GM12892 (cell line): ENCODE data around the gene CLIP1.
"Not testable (repeated sequence)": the region's sequence is repeated elsewhere in the genome, so short reads cannot be mapped to it uniquely, and the experiment has no call there.

Experiments
- DNase-seq: peaks from one replicate; pipeline ENCODE4 v3.0.0; 2011; ENCODE audit not compliant: insufficient read length
- FAIRE-seq: peaks from 2 replicates; lab custom pipeline; 2011; peaks lifted over from hg19 to GRCh38; lab: Jason Lieb, UNC
- POLR2A ChIP-seq: IDR thresholded peaks from 2 replicates; pipeline ENCODE4 v1.6.1; 2011; ENCODE audit warnings: low read depth, low read length, control low read depth
- POLR2AphosphoS5 ChIP-seq: IDR thresholded peaks from 2 replicates; pipeline ENCODE4 v1.6.1; 2011; ENCODE audit warnings: low read depth, low read length, control low read depth
- TAF1 ChIP-seq: IDR thresholded peaks from 2 replicates; pipeline ENCODE4 v1.6.1; 2011; ENCODE audit warnings: low read depth, mild to moderate bottlenecking, control low read depth, low read length, borderline replicate concordance

The CLIP1 gene

GRCh38 chr12:122403831-122404230 lies 18.6 kb downstream of the CLIP1 start:
- no peak for TF ChIP-seq TAF1
- TF ChIP-seq POLR2AphosphoS5, result no peak
- TF ChIP-seq POLR2A, result no peak
- peak; percentile 87 for FAIRE-seq
- no peak for DNase-seq

GRCh38 chr12:122403115-122403770 lies 19.2 kb downstream of the CLIP1 start:
- FAIRE-seq, result no peak
- no peak for DNase-seq
- TF ChIP-seq POLR2A (no peak), POLR2AphosphoS5 (no peak)

- TF ChIP-seq POLR2AphosphoS5, result no peak
- TF ChIP-seq POLR2A, result no peak
- no peak for TF ChIP-seq TAF1
- no peak for FAIRE-seq
- DNase-seq, result no peak
These were observed 20.2 kb downstream of the CLIP1 start for GRCh38 chr12:122402264-122402663.

GRCh38 chr12:122399592-122400373 lies 22.7 kb downstream of the CLIP1 start:
- DNase-seq, result no peak
- TF ChIP-seq POLR2AphosphoS5, result no peak
- TF ChIP-seq TAF1, result no peak
- TF ChIP-seq POLR2A, result no peak
- FAIRE-seq, result peak; percentile 84

GRCh38 chr12:122399254-122399591 lies 23.2 kb downstream of the CLIP1 start:
- FAIRE-seq (no peak), DNase-seq (no peak)
- no peak for TF ChIP-seq POLR2A
- no peak for TF ChIP-seq TAF1
- TF ChIP-seq POLR2AphosphoS5, result no peak

GRCh38 chr12:122397981-122398380 lies 24.5 kb downstream of the CLIP1 start:
- DNase-seq, FAIRE-seq: not testable (repeated sequence)

GRCh38 chr12:122395319-122395718 lies 27.1 kb downstream of the CLIP1 start:
- TF ChIP-seq POLR2A (no peak), POLR2AphosphoS5 (no peak), TAF1 (no peak)
- DNase-seq, result no peak
- no peak for FAIRE-seq

- no peak for FAIRE-seq
- no peak for TF ChIP-seq TAF1
- TF ChIP-seq POLR2A, result no peak
- TF ChIP-seq POLR2AphosphoS5, result no peak
- DNase-seq, result no peak
These were observed 27.8 kb downstream of the CLIP1 start for GRCh38 chr12:122394626-122395194.

- FAIRE-seq (no peak), DNase-seq (no peak)
- TF ChIP-seq TAF1, result no peak
- no peak for TF ChIP-seq POLR2A
- TF ChIP-seq POLR2AphosphoS5, result no peak
These were observed 28.7 kb downstream of the CLIP1 start for GRCh38 chr12:122393817-122394216.

- no peak for FAIRE-seq
- no peak for DNase-seq
- TF ChIP-seq TAF1, result no peak
- no peak for TF ChIP-seq POLR2AphosphoS5
- no peak for TF ChIP-seq POLR2A
These were observed 30.1 kb downstream of the CLIP1 start for GRCh38 chr12:122392411-122392810.

- TF ChIP-seq POLR2AphosphoS5 (no peak), POLR2A (no peak), TAF1 (no peak)
- DNase-seq, result no peak
- no peak for FAIRE-seq
These were observed 32.8 kb downstream of the CLIP1 start for GRCh38 chr12:122389677-122390076.

- no peak for TF ChIP-seq POLR2A
- DNase-seq (no peak), FAIRE-seq (no peak)
These were observed 34.6 kb downstream of the CLIP1 start for GRCh38 chr12:122387887-122388286.

- TF ChIP-seq POLR2AphosphoS5 (no peak), TAF1 (no peak), POLR2A (no peak)
- DNase-seq, result no peak
- no peak for FAIRE-seq
These were observed 37.1 kb downstream of the CLIP1 start for GRCh38 chr12:122385171-122386016.
